HepG2 (cell line): ENCODE measurements around the gene POC1A. TPM values are rescaled to one million over a fixed set of nuclear protein-coding genes. Genes with fewer than 3 reads are reported as not detected.

Experiments
- AKAP8 ChIP-seq: sonication (generic); formaldehyde crosslinking; IDR thresholded peaks from 2 replicates; pipeline ENCODE4 v1.5.1; 2020; ENCODE audit warnings: mild to moderate bottlenecking, missing genetic modification reagents
- ARID2 ChIP-seq: sonication (generic); formaldehyde crosslinking; IDR thresholded peaks from 2 replicates; pipeline ENCODE4 v1.8.1; 2022; ENCODE audit warnings: mild to moderate bottlenecking, missing genetic modification reagents, borderline replicate concordance
- DMAP1 ChIP-seq: IDR thresholded peaks from 2 replicates; pipeline ENCODE4 v1.6.1; 2016
- E2F1 ChIP-seq: sonication (generic); formaldehyde crosslinking; IDR thresholded peaks from 2 replicates; pipeline ENCODE4 v1.5.0; 2020; ENCODE audit warnings: missing genetic modification reagents
- ETV6 ChIP-seq: sonication (generic); formaldehyde crosslinking; conservative IDR thresholded peaks from 2 replicates; pipeline ENCODE4 v1.4.0; 2020; ENCODE audit warnings: missing genetic modification reagents
- GATAD1 ChIP-seq: IDR thresholded peaks from 2 replicates; pipeline ENCODE4 v1.6.1; 2016; ENCODE audit warnings: missing genetic modification reagents, missing compliant biosample characterization
- KAT8 ChIP-seq: IDR thresholded peaks from 2 replicates; pipeline ENCODE4 v1.6.1; 2016; ENCODE audit warnings: missing genetic modification reagents, missing compliant biosample characterization
- KMT2A ChIP-seq: sonication (generic); formaldehyde crosslinking; IDR thresholded peaks from 2 replicates; pipeline ENCODE4 v1.4.0; 2020; ENCODE audit warnings: missing genetic modification reagents
- NRL ChIP-seq: sonication (generic); formaldehyde crosslinking; IDR thresholded peaks from 2 replicates; pipeline ENCODE4 v1.5.0; 2020; ENCODE audit warnings: missing genetic modification reagents, mild to moderate bottlenecking, moderate library complexity, borderline replicate concordance
- PCBP1 ChIP-seq: fragments of 200-400 bp; formaldehyde crosslinking; IDR thresholded peaks from 2 replicates; pipeline ENCODE4 v1.6.1; 2017; ENCODE audit warnings: mild to moderate bottlenecking, low read depth, low read length, borderline replicate concordance
- PHF20 ChIP-seq: sonication (generic); formaldehyde crosslinking; IDR thresholded peaks from 2 replicates; pipeline ENCODE4 v1.5.0; 2020; ENCODE audit warnings: mild to moderate bottlenecking, missing genetic modification reagents
- POLR2A ChIP-seq, 2 experiments: IDR thresholded peaks; 2 replicates each; pipeline ENCODE4 v1.6.1; 2011; ENCODE audit warnings: low read depth in 2 of 2, low read length in 2 of 2, mild to moderate bottlenecking in 1 of 2, moderate library complexity in 1 of 2; ENCODE audit not compliant: insufficient read depth in 1 of 2
- RFX5 ChIP-seq: IDR thresholded peaks from 2 replicates; pipeline ENCODE4 v1.6.1; 2011; ENCODE audit warnings: low read depth, low read length, improper control_type of control experiment
- TCF7L2 ChIP-seq: IDR thresholded peaks from 2 replicates; pipeline ENCODE4 v1.6.1; 2011; ENCODE audit warnings: mild to moderate bottlenecking, low read depth, low read length, moderate library complexity
- ZFP62 ChIP-seq: sonication (generic); formaldehyde crosslinking; IDR thresholded peaks from 2 replicates; pipeline ENCODE4 v1.4.0; 2020; ENCODE audit warnings: missing genetic modification reagents
- ZGPAT ChIP-seq: IDR thresholded peaks from 2 replicates; pipeline ENCODE4 v1.6.1; 2016; ENCODE audit warnings: mild to moderate bottlenecking
- ZMYM2 ChIP-seq: sonication (generic); formaldehyde crosslinking; IDR thresholded peaks from 2 replicates; pipeline ENCODE4 v1.8.0; 2022; ENCODE audit warnings: mild to moderate bottlenecking, missing genetic modification reagents
- ZNF670 ChIP-seq: sonication (generic); formaldehyde crosslinking; IDR thresholded peaks from 2 replicates; pipeline ENCODE4 v1.8.0; 2022; ENCODE audit warnings: mild to moderate bottlenecking, missing genetic modification reagents, borderline replicate concordance
- ZNF816 ChIP-seq: sonication (generic); formaldehyde crosslinking; IDR thresholded peaks from 2 replicates; pipeline ENCODE4 v1.8.0; 2022; ENCODE audit warnings: missing genetic modification reagents, mild to moderate bottlenecking, borderline replicate concordance
- ZNF850 ChIP-seq: sonication (generic); formaldehyde crosslinking; conservative IDR thresholded peaks from 2 replicates; pipeline ENCODE4 v1.9.0; 2021; ENCODE audit warnings: mild to moderate bottlenecking, missing genetic modification reagents
- polyA plus RNA-seq, 8 experiments: library from polyadenylated mRNA; depleted of rRNA in 3 of 8; stranded (reverse) in 7 of 8; unstranded in 1 of 8; fragments of >200 nt; fragmentation: Illumina TruSeq in 4 of 8; extraction: Trizol in 4 of 8; gene quantifications; 2 replicates each; pipeline versions ENCODE4 v1.2.1 to v1.2.3, GENCODE V29; 2011 to 2016; ENCODE audit warnings: low read depth in 4 of 8, missing spikeins in 1 of 8, mixed read lengths in 1 of 8; ENCODE audit not compliant: insufficient read depth in 1 of 8
- total RNA-seq, 5 experiments: library from RNA; depleted of rRNA; stranded (reverse); fragments of >200 nt; fragmentation: Illumina TruSeq; extraction: Trizol; gene quantifications; 2 replicates each; pipeline ENCODE4 v1.2.3, GENCODE V29; 2016; ENCODE audit warnings: low read depth in 1 of 5
- TF ChIP-seq, protein P1 (sequence below): sonication (generic); formaldehyde crosslinking; IDR thresholded peaks from 2 replicates; pipeline ENCODE4 v1.4.0; 2020; ENCODE audit warnings: missing genetic modification reagents
- TF ChIP-seq, protein P2 (sequence below): sonication (generic); formaldehyde crosslinking; IDR thresholded peaks from 2 replicates; pipeline ENCODE4 v1.4.0; 2020; ENCODE audit warnings: missing genetic modification reagents
- TF ChIP-seq, protein P3 (sequence below): sonication (generic); formaldehyde crosslinking; IDR thresholded peaks from 2 replicates; pipeline ENCODE4 v1.5.0; 2020; ENCODE audit warnings: missing genetic modification reagents

Gene POC1A
- total and polyA plus RNA-seq, 2 of the 13 experiments (the other 11 are each of a cell fraction or from before 2014, with no cell fraction given), result 14.6 to 20.0 TPM

GRCh38 chr3:52056968-52057811 is 97.0 kb downstream of the POC1A start (continued):
- TF ChIP-seq, protein P1, sequence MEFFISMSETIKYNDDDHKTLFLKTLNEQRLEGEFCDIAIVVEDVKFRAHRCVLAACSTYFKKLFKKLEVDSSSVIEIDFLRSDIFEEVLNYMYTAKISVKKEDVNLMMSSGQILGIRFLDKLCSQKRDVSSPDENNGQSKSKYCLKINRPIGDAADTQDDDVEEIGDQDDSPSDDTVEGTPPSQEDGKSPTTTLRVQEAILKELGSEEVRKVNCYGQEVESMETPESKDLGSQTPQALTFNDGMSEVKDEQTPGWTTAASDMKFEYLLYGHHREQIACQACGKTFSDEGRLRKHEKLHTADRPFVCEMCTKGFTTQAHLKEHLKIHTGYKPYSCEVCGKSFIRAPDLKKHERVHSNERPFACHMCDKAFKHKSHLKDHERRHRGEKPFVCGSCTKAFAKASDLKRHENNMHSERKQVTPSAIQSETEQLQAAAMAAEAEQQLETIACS (CRISPR knock-in tag), result peak; percentile 31; the same call in 1 of the 2 replicates
- TF ChIP-seq NRL (CRISPR knock-in tag) (peak; percentile 66; the same call in 1 of the 2 replicates), PCBP1 (0 out of 2 replicates have a peak, but pooled peaks have one; percentile 25), POLR2A (IDR thresholded peaks at IDR 0.05; ENCODE audit: insufficient read depth in 1 of 2, low read depth in 2 of 2, low read length in 2 of 2) (no peak), DMAP1 (CRISPR knock-in tag) (peak; percentile 51; the same call in 1 of the 2 replicates), ZNF816 (CRISPR knock-in tag) (no peak), ZNF670 (CRISPR knock-in tag) (no peak), ETV6 (CRISPR knock-in tag) (0 out of 2 replicates have a peak, but pooled peaks have one; percentile 48), RFX5 (0 out of 2 replicates have a peak, but pooled peaks have one; percentile 23), AKAP8 (CRISPR knock-in tag) (no peak), KMT2A (CRISPR knock-in tag) (no peak), TCF7L2 (no peak), ZMYM2 (no peak), PHF20 (CRISPR knock-in tag) (peak; percentile 52), ZGPAT (CRISPR knock-in tag) (peak; percentile 73), ZFP62 (CRISPR knock-in tag) (no peak), KAT8 (peak; percentile 62), ARID2 (CRISPR knock-in tag) (no peak), GATAD1 (peak; percentile 36), ZNF850 (CRISPR knock-in tag) (no peak), E2F1 (CRISPR knock-in tag) (peak; percentile 50; the same call in 1 of the 2 replicates)
- TF ChIP-seq, protein P2, sequence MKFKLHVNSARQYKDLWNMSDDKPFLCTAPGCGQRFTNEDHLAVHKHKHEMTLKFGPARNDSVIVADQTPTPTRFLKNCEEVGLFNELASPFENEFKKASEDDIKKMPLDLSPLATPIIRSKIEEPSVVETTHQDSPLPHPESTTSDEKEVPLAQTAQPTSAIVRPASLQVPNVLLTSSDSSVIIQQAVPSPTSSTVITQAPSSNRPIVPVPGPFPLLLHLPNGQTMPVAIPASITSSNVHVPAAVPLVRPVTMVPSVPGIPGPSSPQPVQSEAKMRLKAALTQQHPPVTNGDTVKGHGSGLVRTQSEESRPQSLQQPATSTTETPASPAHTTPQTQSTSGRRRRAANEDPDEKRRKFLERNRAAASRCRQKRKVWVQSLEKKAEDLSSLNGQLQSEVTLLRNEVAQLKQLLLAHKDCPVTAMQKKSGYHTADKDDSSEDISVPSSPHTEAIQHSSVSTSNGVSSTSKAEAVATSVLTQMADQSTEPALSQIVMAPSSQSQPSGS, result no peak
- TF ChIP-seq, protein P3, sequence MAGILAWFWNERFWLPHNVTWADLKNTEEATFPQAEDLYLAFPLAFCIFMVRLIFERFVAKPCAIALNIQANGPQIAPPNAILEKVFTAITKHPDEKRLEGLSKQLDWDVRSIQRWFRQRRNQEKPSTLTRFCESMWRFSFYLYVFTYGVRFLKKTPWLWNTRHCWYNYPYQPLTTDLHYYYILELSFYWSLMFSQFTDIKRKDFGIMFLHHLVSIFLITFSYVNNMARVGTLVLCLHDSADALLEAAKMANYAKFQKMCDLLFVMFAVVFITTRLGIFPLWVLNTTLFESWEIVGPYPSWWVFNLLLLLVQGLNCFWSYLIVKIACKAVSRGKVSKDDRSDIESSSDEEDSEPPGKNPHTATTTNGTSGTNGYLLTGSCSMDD (CRISPR knock-in tag), result no peak
